Ectodermal cell (in vitro differentiated cells): Measurements from ENCODE around the gene DST.

Experiments
- H3K27ac ChIP-seq: 2 replicates; pipeline ENCODE4 v1.7.0; 2013; ENCODE audit warnings: mild to moderate bottlenecking, low read depth, low read length; ENCODE audit not compliant: insufficient read depth, poor library complexity, severe bottlenecking
- H3K27me3 ChIP-seq: 2 replicates; pipeline ENCODE4 v1.7.0; 2013; ENCODE audit warnings: mild to moderate bottlenecking, low read length; ENCODE audit not compliant: insufficient read depth, control insufficient read depth, poor library complexity, severe bottlenecking
- H3K36me3 ChIP-seq: one replicate; pipeline ENCODE4 v1.7.0; 2013; ENCODE audit warnings: low read length; ENCODE audit not compliant: control insufficient read depth, insufficient read depth
- H3K4me1 ChIP-seq: one replicate; pipeline ENCODE4 v1.7.0; 2013; ENCODE audit warnings: low read length; ENCODE audit not compliant: control insufficient read depth, insufficient read depth
- H3K4me3 ChIP-seq: 2 replicates; pipeline ENCODE4 v1.7.0; 2013; ENCODE audit warnings: low read depth, low read length, control low read depth; ENCODE audit not compliant: insufficient read depth
- H3K9me3 ChIP-seq: 2 replicates; pipeline ENCODE4 v1.7.0; 2013; ENCODE audit warnings: mild to moderate bottlenecking, low read length, moderate library complexity; ENCODE audit not compliant: control insufficient read depth
- WGBS, 2 experiments: methylation state at CpG; one replicate each; pipeline ENCODE4 v1.1.7; 2013; ENCODE audit warnings: missing lambda C conversion rate in 2 of 2; 5-methylcytosine and 5-hydroxymethylcytosine counted together

DST gene

GRCh38 chr6:56685102-56685733, 42.5 kb upstream of the DST start:
- Histone ChIP-seq H3K4me1 (no peaks in the 10 kb centered on the region), H3K27me3 (no peaks in the 10 kb centered on the region), H3K27ac (no peak overlapping the region), H3K9me3 (no peaks in the 10 kb centered on the region), H3K4me3 (no peak overlapping the region), H3K36me3 (no peaks in the 10 kb centered on the region)
- WGBS, 2 experiments, result 88 to 94% methylated on average over 8 of the region's 8 CpGs

- WGBS, 2 experiments, result 90 to 92% methylated on average over 6 of the region's 7 CpGs
These were observed 41.8 kb upstream of the DST start for GRCh38 chr6:56684342-56685101.

GRCh38 chr6:56683882-56684281, 41.2 kb upstream of the DST start:
- no peak overlapping the region for H3K27ac ChIP-seq
- H3K4me3 ChIP-seq, result no peak overlapping the region
- no peaks in the 10 kb centered on the region for H3K27me3 ChIP-seq
- H3K36me3 ChIP-seq, result no peaks in the 10 kb centered on the region
- 94 to 95% methylated on average over 1 of the region's 1 CpG for WGBS, 2 experiments
- no peaks in the 10 kb centered on the region for H3K4me1 ChIP-seq
- no peaks in the 10 kb centered on the region for H3K9me3 ChIP-seq

More at GRCh38 chr6:56684342-56685101, 41.8 kb upstream of the DST start:
- no peaks in the 10 kb centered on the region for H3K4me1 ChIP-seq
- no peak overlapping the region for H3K27ac ChIP-seq
- no peaks in the 10 kb centered on the region for H3K36me3 ChIP-seq
- H3K9me3 ChIP-seq, result no peaks in the 10 kb centered on the region
- no peaks in the 10 kb centered on the region for H3K27me3 ChIP-seq
- no peak overlapping the region for H3K4me3 ChIP-seq

GRCh38 chr6:56682635-56683034, 39.9 kb upstream of the DST start:
- Histone ChIP-seq H3K9me3 (no peaks in the 10 kb centered on the region), H3K4me1 (no peaks in the 10 kb centered on the region), H3K27ac (no peak overlapping the region), H3K4me3 (no peak overlapping the region), H3K27me3 (no peaks in the 10 kb centered on the region), H3K36me3 (no peaks in the 10 kb centered on the region)
- WGBS, 2 experiments, result 90 to 93% methylated on average over 1 of the region's 1 CpG

GRCh38 chr6:56677559-56677958, 34.9 kb upstream of the DST start:
- H3K4me1 ChIP-seq, result no peaks in the 10 kb centered on the region
- no peaks in the 10 kb centered on the region for H3K27me3 ChIP-seq
- H3K36me3 ChIP-seq, result no peaks in the 10 kb centered on the region
- H3K9me3 ChIP-seq, result no peaks in the 10 kb centered on the region
- no peak overlapping the region for H3K4me3 ChIP-seq
- no peak overlapping the region for H3K27ac ChIP-seq

GRCh38 chr6:56671651-56672461, 29.2 kb upstream of the DST start:
- Histone ChIP-seq H3K4me3 (no peak overlapping the region), H3K4me1 (peaks cover 4% of the 10 kb centered on the region), H3K36me3 (no peaks in the 10 kb centered on the region), H3K9me3 (no peaks in the 10 kb centered on the region), H3K27ac (no peak overlapping the region), H3K27me3 (no peaks in the 10 kb centered on the region)
- 92% methylated on average over 5 to 6 of the region's 6 CpGs for WGBS, 2 experiments

- Histone ChIP-seq H3K9me3 (no peaks in the 10 kb centered on the region), H3K4me1 (peaks cover 4% of the 10 kb centered on the region), H3K27ac (no peak overlapping the region), H3K27me3 (no peaks in the 10 kb centered on the region), H3K4me3 (no peak overlapping the region), H3K36me3 (no peaks in the 10 kb centered on the region)
- WGBS, 2 experiments, result 86 to 100% methylated on average over 1 of the region's 1 CpG
These were observed 28.5 kb upstream of the DST start for GRCh38 chr6:56671160-56671559.

GRCh38 chr6:56669041-56669440, 26.4 kb upstream of the DST start:
- Histone ChIP-seq H3K4me1 (peaks cover 9% of the 10 kb centered on the region), H3K4me3 (no peak overlapping the region), H3K27ac (no peak overlapping the region), H3K27me3 (no peaks in the 10 kb centered on the region), H3K9me3 (no peaks in the 10 kb centered on the region), H3K36me3 (no peaks in the 10 kb centered on the region)
- no CpG with 5 or more reads among the region's 2 CpGs for WGBS, 2 experiments

GRCh38 chr6:56668158-56668557, 25.5 kb upstream of the DST start:
- WGBS, 2 experiments, result 83 to 89% methylated on average over 3 to 4 of the region's 4 CpGs
- Histone ChIP-seq H3K36me3 (no peaks in the 10 kb centered on the region), H3K27me3 (no peaks in the 10 kb centered on the region), H3K4me3 (no peak overlapping the region), H3K27ac (no peak overlapping the region), H3K9me3 (no peaks in the 10 kb centered on the region), H3K4me1 (peaks cover 10% of the 10 kb centered on the region)

GRCh38 chr6:56667336-56667735, 24.6 kb upstream of the DST start:
- 90 to 93% methylated on average over 2 to 3 of the region's 3 CpGs for WGBS, 2 experiments
- no peaks in the 10 kb centered on the region for H3K9me3 ChIP-seq
- no peaks in the 10 kb centered on the region for H3K36me3 ChIP-seq
- H3K27ac ChIP-seq, result no peak overlapping the region
- no peak overlapping the region for H3K4me3 ChIP-seq
- no peaks in the 10 kb centered on the region for H3K27me3 ChIP-seq
- H3K4me1 ChIP-seq, result peaks cover 10% of the 10 kb centered on the region
